HEK293 (cell line): ENCODE results near the gene IL13.

Experiments used
- ZBTB7A ChIP-seq: fragments of 450-650 bp; formaldehyde crosslinking; IDR thresholded peaks from 2 replicates; pipeline ENCODE4 v1.5.1; 2016; ENCODE audit warnings: low read depth, missing biosample characterization, missing genetic modification characterization
- ZNF704 ChIP-seq: fragments of 450-650 bp; formaldehyde crosslinking; IDR thresholded peaks from 2 replicates; pipeline ENCODE4 v1.5.1; 2016; ENCODE audit warnings: missing biosample characterization, missing genetic modification characterization
- ZNF768 ChIP-seq: fragments of 450-650 bp; formaldehyde crosslinking; IDR thresholded peaks from 2 replicates; pipeline ENCODE4 v1.5.1; 2018; ENCODE audit warnings: missing biosample characterization, mild to moderate bottlenecking, missing genetic modification characterization

DNA sequence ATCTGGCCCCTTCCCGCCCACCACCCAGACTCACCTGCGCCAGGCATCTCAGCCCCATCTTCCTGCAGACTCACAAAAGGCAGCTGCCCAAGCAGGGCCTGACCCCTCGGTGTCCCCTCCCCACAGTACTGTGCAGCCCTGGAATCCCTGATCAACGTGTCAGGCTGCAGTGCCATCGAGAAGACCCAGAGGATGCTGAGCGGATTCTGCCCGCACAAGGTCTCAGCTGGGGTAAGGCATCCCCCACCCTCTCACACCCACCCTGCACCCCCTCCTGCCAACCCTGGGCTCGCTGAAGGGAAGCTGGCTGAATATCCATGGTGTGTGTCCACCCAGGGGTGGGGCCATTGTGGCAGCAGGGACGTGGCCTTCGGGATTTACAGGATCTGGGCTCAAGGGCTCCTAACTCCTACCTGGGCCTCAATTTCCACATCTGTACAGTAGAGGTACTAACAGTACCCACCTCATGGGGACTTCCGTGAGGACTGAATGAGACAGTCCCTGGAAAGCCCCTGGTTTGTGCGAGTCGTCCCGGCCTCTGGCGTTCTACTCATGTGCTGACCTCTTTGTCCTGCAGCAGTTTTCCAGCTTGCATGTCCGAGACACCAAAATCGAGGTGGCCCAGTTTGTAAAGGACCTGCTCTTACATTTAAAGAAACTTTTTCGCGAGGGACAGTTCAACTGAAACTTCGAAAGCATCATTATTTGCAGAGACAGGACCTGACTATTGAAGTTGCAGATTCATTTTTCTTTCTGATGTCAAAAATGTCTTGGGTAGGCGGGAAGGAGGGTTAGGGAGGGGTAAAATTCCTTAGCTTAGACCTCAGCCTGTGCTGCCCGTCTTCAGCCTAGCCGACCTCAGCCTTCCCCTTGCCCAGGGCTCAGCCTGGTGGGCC is 1.9 kb downstream of the IL13 start:
- no peak for TF ChIP-seq ZNF768
- no peak for TF ChIP-seq ZBTB7A
- TF ChIP-seq ZNF704 (tag by site-specific recombination): no peak
